PC-3 (cell line): Measurements from ENCODE around the gene ZNF646.

Source experiments
- EZH2 ChIP-seq: fragments of 300-600 bp; sonication (generic); IDR thresholded peaks from one replicate; pipeline ENCODE4 v1.6.1; 2017; ENCODE audit warnings: antibody characterized with exemption, mild to moderate bottlenecking, low read length; ENCODE audit not compliant: unreplicated experiment
- TF ChIP-seq, protein P1 (sequence below): fragments of 300-600 bp; sonication (generic); conservative IDR thresholded peaks from 2 replicates; pipeline ENCODE4 v1.5.1; 2017; ENCODE audit warnings: antibody characterized with exemption, low read depth, mild to moderate bottlenecking, low read length

DNA sequence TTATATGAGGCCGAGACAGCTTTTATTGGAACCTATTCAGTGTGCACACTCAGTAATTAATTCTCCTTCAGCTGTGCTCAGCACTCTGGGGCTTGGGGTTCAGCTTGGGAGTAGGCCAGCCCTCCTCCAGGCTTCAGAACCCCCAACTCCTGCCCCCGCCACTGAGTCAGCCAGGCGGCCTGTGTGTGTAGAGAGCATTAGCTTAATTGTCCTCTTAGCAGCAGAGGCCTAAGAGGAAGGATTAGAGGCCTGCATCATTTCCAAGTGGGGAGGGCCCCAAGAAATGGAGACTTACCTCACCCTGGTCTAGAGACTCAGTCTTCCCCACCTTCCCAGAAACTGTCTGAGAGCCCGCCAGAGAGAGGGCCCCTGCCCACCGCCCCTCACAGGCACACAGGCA is 13.7 kb downstream of the ZNF646 start:
- TF ChIP-seq, protein P1, sequence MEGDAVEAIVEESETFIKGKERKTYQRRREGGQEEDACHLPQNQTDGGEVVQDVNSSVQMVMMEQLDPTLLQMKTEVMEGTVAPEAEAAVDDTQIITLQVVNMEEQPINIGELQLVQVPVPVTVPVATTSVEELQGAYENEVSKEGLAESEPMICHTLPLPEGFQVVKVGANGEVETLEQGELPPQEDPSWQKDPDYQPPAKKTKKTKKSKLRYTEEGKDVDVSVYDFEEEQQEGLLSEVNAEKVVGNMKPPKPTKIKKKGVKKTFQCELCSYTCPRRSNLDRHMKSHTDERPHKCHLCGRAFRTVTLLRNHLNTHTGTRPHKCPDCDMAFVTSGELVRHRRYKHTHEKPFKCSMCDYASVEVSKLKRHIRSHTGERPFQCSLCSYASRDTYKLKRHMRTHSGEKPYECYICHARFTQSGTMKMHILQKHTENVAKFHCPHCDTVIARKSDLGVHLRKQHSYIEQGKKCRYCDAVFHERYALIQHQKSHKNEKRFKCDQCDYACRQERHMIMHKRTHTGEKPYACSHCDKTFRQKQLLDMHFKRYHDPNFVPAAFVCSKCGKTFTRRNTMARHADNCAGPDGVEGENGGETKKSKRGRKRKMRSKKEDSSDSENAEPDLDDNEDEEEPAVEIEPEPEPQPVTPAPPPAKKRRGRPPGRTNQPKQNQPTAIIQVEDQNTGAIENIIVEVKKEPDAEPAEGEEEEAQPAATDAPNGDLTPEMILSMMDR, result no peak
- TF ChIP-seq EZH2, result no peak
